Stimulated activated CD8-positive, alpha-beta memory T cell treated with anti-CD3 and anti-CD28 coated beads, Interleukin-4, amount 100 ng/mL, for 24 hours (primary cell): ENCODE data around the gene EPN3.

Source experiments
- DNase-seq: peaks from one replicate; pipeline ENCODE4 v3.0.0-alpha.2; 2020; ENCODE audit warnings: low read depth

The EPN3 gene

DNA sequence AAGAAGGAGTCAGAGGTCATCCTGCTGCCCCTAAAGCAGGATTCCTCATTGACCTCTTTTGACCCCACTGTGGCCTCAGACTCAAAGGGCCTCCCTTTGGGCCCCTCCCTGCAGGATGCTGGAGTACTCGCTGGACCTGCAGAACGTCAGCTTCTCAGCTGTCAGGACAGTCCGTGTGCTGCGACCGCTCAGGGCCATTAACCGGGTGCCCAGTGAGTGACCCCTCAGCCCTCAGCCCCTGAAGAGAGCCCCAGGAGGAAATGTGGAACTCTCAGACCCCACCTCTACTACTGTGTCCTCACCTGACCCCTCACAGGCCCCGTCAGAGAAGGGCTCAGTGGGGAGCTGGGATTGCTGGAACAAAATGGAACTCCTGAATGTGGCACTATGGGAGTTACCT is 37.1 kb downstream of the EPN3 start:
- DNase-seq = no peak

DNA sequence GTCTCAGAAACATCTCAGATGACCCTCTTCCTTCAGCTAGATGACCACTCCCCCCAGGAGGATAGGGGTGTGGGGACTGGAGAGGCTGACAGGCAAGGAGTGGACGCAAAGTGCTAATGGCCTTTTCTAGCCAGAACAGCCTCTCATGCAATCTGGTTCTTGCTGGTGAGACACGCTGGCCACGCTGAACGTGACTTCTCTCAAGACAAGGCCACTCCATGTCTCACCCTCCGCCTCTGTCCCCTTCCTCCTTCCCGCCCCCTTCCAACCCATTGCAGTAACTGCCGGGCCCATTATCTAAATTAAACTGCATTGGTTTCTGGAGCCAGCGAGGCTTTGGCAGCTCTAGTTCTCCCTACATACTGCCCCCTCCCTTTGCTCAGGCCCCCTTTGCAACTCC is 37.5 kb downstream of the EPN3 start:
- DNase-seq = no peak

DNA sequence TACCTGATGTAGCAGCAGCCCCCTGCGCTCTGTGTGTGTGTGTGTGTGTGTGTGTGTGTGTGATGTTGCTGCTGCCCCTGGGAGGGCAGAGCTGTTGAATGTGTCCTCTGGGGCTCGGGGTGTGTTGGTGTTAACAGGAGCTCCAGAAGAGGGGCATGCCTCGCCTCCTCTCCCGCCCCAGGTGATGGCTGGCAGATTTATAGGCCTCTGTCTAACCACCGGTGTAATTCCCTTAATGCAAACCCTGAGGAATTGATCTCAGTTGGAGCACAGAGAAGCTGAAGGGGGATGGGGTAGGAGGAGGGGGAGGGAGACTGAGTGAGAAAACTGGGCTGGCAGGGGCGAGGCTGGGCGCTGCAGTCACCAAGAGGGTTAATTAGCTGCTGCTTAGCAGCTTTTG is 38.0 kb downstream of the EPN3 start:
- DNase-seq = no peak

DNA sequence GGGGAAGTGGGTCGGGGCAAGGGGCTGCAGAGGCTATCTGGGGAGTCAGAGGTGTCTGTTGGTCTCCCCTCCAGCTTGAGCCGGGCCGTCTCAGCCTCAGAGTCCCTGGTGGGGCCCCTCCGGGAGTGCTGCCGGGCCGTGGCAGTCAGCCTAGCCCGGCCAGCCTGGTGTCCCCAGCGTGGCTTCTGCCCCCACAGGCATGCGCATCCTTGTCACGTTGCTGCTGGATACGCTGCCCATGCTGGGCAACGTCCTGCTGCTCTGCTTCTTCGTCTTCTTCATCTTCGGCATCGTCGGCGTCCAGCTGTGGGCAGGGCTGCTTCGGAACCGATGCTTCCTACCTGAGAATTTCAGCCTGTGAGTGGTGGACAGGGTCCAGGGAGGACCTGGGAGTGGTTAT is 39.1 kb downstream of the EPN3 start:
- DNase-seq = no peak

DNA sequence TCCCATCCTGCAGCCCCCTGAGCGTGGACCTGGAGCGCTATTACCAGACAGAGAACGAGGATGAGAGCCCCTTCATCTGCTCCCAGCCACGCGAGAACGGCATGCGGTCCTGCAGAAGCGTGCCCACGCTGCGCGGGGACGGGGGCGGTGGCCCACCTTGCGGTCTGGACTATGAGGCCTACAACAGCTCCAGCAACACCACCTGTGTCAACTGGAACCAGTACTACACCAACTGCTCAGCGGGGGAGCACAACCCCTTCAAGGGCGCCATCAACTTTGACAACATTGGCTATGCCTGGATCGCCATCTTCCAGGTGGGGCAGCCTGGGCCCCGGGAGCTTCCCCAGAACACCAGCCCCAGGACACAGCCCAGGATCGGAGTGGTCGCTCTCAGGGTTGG is 40.0 kb downstream of the EPN3 start:
- DNase-seq = no peak

DNA sequence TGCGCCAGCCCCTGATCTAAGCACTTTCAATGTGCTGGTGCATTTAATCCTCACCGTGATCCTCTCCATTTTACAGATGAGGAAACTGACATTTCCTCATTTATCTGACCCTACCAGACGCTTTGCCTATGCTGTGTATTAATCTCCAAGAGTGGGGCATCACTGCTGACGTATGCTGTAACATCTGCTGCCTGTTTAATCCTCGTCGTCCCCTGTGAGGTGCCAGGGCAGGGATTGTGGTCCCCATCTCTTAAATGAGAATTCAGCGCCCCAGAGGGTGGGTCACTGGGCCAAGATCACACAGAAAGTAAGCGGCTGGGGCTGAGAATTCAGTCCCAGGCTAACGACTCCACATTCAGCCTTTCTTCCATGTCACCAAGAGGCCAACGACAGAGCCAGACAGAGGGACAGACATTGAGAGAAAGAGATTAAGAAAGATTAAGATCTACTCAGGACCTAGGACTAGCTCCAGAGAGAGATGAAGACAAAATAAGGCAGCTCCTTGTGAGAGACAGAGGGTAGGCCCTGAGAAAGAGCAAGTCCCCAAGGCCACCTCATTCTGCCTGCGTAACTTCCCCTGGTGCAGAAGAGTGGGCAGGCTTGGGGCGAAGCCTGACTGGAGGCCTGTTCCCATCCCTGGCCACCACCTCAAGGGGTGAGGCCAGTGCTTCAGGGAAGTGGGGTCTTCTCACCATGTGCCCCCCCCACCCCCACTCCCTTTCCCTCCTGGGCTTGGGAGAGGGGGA is 41.5 kb downstream of the EPN3 start:
- DNase-seq = no peak

DNA sequence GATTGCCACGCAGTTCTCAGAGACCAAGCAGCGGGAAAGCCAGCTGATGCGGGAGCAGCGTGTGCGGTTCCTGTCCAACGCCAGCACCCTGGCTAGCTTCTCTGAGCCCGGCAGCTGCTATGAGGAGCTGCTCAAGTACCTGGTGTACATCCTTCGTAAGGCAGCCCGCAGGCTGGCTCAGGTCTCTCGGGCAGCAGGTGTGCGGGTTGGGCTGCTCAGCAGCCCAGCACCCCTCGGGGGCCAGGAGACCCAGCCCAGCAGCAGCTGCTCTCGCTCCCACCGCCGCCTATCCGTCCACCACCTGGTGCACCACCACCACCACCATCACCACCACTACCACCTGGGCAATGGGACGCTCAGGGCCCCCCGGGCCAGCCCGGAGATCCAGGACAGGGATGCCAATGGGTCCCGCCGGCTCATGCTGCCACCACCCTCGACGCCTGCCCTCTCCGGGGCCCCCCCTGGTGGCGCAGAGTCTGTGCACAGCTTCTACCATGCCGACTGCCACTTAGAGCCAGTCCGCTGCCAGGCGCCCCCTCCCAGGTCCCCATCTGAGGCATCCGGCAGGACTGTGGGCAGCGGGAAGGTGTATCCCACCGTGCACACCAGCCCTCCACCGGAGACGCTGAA is 43.2 kb downstream of the EPN3 start:
- DNase-seq = no peak

DNA sequence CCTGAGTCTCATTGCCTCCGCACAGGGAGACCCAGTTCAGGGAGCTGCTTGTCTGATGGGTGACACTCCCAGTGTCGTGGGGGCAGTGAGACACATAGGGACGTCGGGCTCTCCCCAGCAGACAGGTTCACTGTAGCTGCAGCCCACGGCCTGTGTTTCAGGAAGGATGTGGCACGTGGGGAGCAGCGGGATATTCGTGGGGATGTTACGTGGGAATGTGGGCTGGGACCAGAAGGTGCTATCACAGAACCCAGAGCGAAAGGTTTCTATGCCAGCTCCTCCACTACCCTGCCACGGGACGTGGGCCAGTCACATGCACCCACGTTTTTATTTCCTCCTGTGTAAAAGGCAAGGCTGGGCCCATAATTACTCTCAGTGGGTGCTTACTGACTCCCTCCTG is 44.3 kb downstream of the EPN3 start:
- DNase-seq = no peak

DNA sequence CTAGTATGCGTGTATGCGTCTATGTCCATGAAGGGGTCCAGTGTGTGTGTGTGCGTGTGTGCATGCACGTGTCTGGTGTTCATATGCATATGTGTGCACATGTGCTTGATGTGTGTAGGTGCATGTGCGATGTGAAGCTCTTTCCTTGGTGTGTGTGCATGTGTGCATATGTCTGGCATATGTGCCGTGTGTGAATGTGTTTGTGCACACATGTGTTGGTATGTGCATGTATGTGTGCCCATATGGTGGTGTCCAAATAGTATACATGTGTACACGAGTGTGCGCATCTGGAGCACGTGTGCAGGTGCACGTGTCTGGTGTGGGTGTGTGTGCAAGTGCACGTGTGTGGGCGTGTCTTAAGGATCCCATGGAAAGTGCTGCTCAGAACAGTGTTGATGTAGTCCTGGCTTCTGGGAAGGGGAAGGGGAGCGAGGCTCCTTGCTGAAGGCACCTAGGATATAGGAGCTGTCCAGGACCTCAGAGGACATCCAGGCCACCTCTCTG is 45.0 kb downstream of the EPN3 start:
- DNase-seq = no peak

DNA sequence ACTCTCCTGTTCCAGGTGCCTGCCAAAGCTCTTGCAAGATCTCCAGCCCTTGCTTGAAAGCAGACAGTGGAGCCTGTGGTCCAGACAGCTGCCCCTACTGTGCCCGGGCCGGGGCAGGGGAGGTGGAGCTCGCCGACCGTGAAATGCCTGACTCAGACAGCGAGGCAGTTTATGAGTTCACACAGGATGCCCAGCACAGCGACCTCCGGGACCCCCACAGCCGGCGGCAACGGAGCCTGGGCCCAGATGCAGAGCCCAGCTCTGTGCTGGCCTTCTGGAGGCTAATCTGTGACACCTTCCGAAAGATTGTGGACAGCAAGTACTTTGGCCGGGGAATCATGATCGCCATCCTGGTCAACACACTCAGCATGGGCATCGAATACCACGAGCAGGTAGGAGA is 45.6 kb downstream of the EPN3 start:
- no peak for DNase-seq

DNA sequence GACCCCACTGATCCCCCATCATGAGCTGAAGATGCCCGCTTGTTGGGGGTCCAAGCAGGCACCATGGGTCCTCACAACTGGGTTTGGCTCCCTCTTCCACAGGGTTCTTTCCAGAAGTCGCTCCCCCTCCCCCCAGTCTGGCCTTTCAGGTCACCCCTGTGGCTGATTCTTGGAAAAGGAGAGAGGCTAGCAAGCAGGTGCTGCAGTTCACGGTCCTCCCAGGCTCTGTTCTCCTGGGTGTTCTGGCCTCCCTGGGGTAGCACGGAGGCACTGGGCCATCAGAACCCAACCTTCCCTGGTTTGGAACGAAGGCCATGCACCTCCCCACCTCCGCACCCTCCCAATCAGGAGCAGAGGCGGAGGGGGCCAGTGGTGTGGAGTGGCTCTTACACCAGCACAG is 46.9 kb downstream of the EPN3 start:
- DNase-seq = no peak

DNA sequence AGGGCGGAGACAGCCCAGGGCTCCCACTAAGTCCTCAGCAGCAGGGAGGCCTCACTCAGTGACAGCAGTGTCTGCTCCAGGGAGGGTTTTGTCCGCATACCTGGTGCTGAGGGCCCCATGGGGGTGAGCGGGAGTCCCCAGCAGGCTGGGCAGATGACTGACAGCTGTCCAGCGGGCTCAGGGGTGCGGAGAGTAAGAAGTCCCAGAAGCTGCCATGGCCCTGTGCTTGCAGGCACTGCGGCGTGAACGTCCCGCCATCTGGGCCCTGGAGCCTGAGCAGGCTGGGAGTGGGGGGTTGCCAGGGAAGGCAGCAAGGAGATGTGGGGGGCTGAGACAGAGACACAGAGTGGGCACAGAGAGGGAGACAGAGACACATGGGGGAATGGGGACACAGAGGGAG is 48.1 kb downstream of the EPN3 start:
- DNase-seq = no peak

DNA sequence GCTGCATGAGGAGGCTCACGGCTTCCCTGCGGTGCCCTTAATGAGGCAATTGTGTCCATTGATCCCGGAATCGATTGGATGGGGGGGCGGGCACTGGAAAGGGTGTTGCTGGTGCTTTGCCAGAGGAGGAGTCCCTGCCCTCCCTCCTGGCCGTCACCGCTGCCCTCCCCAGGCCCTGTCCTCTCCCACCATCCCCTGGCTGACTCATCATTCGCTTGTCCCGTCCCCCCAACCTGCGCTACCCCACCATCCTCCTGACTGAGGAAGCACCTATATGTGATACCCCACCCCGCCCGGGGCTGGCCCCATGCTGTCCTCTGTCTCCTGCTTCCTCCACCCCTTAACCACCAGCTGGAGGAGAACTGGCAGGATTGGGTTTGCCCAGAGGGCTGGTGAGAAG is 48.8 kb downstream of the EPN3 start:
- DNase-seq = no peak

DNA sequence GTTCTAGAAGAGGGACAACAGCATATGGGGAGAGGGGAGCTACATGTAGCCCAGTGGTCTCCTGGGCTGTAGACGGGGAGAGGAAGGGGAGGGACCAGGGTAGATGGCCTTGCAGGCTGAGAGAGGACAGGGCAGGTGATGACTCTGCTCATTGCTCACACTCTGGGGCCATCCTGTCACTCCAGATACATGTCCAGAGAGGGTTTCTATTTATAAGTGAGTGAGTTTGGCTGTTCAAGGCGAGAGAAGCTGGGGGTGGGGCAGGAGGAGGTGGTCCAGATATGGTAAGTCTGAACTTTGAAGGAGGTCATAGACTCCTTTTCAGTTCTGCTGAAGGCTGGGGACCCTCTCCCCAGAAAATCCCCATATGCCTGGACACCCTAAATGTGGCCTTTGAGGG is 50.2 kb downstream of the EPN3 start:
- DNase-seq = no peak

DNA sequence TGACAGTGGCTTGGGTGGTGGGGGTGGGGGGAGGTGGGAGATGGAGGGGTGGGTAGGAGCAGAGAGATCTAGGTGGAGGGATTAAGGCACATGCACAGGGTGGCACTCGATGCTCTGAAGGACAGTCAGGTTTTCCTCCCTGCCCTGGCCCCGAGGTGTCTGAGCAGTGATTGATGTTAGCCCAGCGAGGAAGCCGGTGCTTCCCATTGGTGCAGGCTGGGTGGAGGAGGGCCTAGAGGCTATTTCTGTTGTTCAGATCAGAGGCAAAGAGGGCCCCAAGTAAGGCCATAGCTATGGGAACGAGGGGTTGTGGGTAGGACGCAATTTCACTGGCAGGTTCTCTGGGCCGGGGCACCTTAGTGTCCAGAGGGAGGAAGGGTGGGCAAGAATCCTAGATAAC is 51.1 kb downstream of the EPN3 start:
- DNase-seq = no peak

DNA sequence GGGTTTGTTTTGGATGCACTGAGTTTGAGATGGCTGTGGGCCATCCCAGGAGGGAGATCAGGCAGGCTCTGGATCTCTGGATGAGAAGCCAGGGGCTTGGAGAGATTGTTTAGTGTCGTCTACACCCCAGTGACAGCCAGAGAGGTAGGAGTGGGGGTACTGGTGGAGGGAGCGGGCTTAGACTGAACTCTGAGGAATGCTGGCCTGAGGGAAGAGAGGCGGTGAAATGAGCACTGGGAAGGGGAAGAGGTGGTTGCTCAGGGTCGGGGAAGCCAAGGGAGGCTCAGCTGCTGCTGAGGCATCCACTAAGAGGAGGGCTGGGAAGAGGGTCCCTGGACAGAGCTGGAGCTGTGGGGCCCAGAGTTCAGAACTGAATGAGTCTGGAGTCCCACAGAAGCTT is 51.6 kb downstream of the EPN3 start:
- DNase-seq = no peak

DNA sequence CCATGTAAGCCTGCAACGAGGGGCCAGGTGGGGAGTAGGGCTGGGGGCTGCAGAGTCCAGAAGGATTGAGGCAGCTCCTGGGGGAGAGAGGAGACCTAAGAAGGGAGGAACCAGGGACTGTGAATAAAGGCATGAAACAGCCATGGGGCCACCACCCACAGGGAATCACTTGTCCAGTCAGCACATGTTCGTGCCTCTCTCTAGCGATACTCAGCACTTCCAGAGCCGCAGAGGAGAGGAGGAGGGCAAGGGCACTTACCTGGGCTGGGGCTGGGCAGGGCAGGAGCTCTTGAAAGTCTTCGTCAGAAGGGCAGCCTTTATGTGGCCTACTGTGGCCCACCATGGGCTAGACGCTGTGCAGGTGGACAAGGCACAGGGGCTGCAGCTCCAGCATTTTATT is 52.2 kb downstream of the EPN3 start:
- no peak for DNase-seq

DNA sequence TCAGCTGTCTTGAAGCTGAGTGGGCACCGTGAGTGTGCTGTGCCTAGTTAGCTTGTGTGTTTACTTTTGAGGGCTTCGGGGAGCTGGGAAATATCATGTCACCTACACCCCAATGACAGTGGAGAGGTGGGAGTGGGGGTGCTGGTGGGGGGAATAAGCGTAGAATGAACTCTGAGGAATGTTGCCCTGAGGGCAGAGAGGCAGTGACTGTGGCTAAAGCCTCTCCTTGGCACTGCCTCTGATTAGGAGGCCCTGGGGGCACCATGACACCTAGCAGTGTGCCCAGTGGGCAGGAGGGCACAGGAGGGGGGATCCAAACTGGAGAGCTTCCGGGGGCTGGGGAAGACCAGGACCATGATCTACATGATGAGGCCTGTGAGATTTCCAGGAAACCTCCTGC is 52.8 kb downstream of the EPN3 start:
- DNase-seq = no peak

DNA sequence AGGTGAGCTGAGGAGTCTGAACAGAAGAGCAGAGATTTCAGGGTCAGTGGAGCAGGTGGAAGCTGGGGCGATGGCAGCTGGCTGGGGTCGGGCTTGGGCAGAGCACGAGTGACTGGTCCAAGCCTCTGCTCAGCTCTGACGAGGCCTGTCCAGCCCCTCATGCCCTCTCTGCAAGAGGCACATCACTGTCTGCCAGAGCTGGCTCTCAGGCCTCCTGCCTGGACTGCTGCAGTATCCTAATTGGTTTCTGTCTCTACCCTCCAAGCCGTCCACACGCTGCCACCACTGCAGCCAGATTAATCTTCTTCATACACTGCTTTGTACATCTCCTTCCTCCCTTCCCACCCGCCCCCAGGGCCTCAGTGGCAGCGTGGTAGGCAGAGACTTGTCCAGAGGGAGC is 53.4 kb downstream of the EPN3 start:
- no peak for DNase-seq

DNA sequence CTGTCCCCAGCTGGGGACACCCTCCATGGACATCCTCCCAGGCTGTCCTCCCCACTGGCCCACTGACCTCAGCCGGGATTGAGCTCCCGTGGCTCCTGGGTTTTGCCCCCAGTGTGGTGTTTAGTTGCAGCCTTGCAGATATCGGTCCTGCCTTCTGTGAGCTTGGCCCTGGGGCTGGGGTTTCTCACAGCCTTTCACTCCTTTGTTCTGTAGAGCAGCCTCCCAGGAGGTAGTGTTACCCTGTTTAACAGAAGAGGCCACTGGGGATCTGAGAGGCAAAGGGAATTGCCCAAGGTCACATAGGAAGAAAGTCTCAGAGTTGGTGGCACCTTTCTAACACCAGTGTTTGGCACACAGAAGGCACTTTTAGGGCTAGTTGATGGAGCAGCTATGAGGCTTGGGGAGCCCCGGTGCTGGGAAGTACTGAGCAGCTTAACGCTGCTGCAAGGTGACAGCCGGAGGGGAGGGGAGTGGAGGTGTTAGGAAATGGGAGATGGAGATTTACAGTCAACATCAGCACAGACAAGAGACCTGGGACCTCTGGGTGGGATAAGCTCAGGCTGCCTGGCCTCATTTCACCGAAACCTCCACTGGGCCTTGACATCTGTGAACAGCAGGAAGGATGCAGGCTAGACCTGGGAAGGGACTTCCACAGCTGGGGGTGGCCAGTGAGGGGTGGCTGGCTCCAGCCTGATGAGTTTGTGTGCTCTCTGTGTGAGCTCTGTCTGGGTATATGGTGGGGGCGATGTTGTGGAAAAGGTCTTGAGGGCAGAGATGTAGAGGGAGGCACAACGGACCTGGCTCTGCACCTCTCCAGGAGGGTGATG is 54.1 kb downstream of the EPN3 start:
- DNase-seq = no peak

DNA sequence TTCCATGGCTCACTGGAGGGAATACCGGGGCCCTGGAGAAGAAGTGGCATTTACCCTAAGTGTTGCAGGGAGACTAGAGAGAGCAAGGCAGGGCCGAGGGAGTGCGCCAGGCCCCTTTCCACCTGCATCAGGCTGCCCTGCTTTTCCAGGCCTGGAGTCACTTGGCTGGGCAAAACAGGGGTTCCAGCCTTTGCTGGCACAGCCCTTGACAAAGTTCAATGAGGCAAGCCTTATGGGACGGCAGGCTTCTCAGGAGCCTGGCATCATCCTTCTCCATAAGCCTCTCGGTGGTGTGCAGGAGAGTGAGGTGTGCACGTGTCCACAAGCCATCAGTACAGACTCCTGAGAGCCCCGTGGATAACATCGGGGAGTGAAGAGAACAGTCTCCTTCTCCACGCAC is 55.0 kb downstream of the EPN3 start:
- no peak for DNase-seq

DNA sequence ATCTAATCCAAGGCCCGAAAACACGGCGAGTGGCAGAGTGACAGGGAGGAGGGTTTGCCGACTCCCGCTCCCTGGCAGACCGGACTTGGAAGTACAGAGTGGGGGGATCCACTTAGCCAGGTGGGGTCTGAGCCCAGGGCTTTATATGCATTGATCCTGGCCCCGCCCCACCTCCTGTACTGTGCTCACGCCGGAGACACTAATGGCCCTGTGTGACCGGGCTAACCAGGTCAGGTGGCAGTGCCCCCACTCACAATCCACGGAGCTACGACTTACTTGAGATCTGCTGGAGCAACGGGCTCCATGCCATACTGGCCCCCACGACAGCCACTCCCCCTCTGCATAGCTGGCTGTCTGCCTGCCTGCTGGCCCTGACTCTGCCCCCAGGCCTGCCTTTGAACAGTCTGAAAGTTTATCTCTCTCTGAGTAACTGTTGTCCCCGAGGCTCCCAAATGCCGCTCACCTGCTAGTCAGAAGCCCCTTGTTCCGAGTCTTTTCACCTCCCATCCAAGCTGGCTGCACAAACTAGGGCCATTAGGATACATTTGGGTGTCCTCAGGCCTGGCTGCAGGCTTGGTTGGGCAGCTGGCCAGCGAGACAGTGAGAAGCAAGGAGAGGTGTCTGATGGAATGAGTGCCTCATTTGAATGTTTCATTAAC is 56.0 kb downstream of the EPN3 start:
- DNase-seq = no peak
